ENCODE data around the gene KRT85. TPM values are rescaled to one million over a fixed set of nuclear protein-coding genes. Genes with fewer than 3 reads are reported as not detected.

KRT85 gene
- total and polyA plus RNA-seq, 4 donors: not detected

DNA sequence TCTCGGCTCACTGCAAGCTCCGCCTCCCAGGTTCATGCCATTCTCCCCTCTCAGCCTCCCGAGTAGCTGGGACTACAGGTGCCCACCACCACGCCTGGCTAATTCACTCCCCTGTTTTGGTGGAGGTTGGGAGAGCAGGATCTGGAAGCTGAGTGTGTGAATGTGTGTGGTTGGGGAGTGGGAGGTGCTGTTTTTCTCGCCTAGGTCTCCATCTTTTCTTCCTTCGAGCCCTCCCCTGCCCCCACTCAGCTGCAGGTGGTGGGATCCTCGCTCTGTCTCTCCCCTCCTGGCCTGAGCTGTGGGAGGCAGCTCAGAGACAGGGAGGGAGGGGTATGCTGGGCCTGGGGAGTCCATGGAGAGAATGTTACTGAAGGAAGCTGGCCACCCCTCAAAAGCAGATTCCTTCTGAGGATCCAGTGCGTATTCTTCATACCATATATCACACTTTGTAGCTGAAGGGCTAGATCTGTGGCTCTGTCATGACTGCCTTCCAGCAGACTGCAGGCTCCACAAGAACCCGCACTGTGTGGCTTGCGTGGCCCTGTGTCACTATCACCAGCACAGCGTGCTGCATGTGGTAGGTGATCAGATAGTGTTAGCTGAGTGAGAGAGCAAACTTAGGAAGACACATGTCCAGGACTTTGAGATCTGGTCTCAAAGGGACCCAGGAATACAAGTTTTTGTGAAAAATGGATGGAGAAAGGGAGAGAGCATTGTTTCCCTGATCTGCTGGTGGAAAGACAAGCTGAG is 48.9 kb downstream of the KRT85 start:
- no peak overlapping the region for H3K9ac ChIP-seq (ENCODE audit: insufficient read depth in 1 of 2, low read length in 2 of 2)
- ATAC-seq (ENCODE audit: insufficient read depth, low FRiP score) (no peak), DNase-seq (no peak)
- no peaks in the 10 kb centered on the region for H3K4me1 ChIP-seq (ENCODE audit: control insufficient read depth in 5 of 5, insufficient read depth in 5 of 5, low read length in 5 of 5)
- H3K9me3 ChIP-seq (ENCODE audit: control insufficient read depth in 4 of 4, insufficient read depth in 3 of 4, low read length in 3 of 4): no peaks in the 10 kb centered on the region
- no peaks in the 10 kb centered on the region for H3K36me3 ChIP-seq (ENCODE audit: control insufficient read depth in 4 of 4, insufficient read depth in 4 of 4, low read length in 4 of 4)
- no peak overlapping the region for H3K27ac ChIP-seq (ENCODE audit: low read depth in 1 of 2, low read length in 1 of 2)
- 83 to 94% methylated on average over 11 of the region's 11 CpGs for WGBS, 2 donors
- H3K4me3 ChIP-seq: no peak overlapping the region
- TF ChIP-seq, protein P1, sequence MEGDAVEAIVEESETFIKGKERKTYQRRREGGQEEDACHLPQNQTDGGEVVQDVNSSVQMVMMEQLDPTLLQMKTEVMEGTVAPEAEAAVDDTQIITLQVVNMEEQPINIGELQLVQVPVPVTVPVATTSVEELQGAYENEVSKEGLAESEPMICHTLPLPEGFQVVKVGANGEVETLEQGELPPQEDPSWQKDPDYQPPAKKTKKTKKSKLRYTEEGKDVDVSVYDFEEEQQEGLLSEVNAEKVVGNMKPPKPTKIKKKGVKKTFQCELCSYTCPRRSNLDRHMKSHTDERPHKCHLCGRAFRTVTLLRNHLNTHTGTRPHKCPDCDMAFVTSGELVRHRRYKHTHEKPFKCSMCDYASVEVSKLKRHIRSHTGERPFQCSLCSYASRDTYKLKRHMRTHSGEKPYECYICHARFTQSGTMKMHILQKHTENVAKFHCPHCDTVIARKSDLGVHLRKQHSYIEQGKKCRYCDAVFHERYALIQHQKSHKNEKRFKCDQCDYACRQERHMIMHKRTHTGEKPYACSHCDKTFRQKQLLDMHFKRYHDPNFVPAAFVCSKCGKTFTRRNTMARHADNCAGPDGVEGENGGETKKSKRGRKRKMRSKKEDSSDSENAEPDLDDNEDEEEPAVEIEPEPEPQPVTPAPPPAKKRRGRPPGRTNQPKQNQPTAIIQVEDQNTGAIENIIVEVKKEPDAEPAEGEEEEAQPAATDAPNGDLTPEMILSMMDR (IDR thresholded peaks at IDR 0.05; ENCODE audit: control extremely low read depth, extremely low read depth): no peak
- H3K27me3 ChIP-seq (ENCODE audit: control insufficient read depth in 3 of 3, insufficient read depth in 3 of 3, low read length in 2 of 3): peaks cover 0 to 11% (median 11%) of the 10 kb centered on the region in 3 donors

DNA sequence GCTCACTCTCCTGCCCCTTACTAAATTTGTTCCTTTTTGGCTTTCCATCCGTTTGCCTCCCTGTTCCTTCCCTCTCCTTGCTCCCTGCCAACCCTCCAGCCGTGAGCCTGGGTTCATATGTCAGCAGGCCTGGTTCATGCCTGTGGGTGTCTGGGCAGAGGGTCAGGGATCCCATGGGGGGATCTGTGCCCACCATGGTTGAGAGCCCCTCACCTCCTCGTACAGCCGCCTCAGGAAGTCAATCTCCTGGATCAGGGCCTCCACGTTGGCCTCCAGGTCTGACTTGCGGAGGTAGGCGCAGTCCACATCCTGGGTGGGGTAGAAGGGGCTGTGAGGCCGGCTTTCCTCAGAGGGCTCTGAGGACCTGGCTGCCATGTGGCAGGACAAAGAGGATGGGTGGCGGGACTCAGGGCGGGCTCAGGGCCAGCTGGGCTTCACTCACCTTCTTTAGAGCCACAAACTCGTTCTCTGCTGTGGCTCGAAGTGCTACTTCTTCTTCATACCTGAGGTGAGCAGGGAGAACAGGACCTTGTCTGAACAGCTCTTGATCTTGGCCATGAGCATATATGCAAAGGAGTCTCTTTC is 49.7 kb downstream of the KRT85 start:
- H3K4me3 ChIP-seq: no peak overlapping the region
- 85 to 87% methylated on average over 12 of the region's 12 CpGs for WGBS, 2 donors
- H3K4me1 ChIP-seq (ENCODE audit: control insufficient read depth in 5 of 5, insufficient read depth in 5 of 5, low read length in 5 of 5): no peaks in the 10 kb centered on the region
- TF ChIP-seq, protein P1 (IDR thresholded peaks at IDR 0.05; ENCODE audit: control extremely low read depth, extremely low read depth): no peak
- H3K9me3 ChIP-seq (ENCODE audit: control insufficient read depth in 4 of 4, insufficient read depth in 3 of 4, low read length in 3 of 4): no peaks in the 10 kb centered on the region
- peaks cover 0 to 12% (median 11%) of the 10 kb centered on the region in 3 donors for H3K27me3 ChIP-seq (ENCODE audit: control insufficient read depth in 3 of 3, insufficient read depth in 3 of 3, low read length in 2 of 3)
- no peak overlapping the region for H3K27ac ChIP-seq (ENCODE audit: low read depth in 1 of 2, low read length in 1 of 2)
- no peak for DNase-seq
- no peak overlapping the region for H3K9ac ChIP-seq (ENCODE audit: insufficient read depth in 1 of 2, low read length in 2 of 2)
- H3K36me3 ChIP-seq (ENCODE audit: control insufficient read depth in 4 of 4, insufficient read depth in 4 of 4, low read length in 4 of 4): no peaks in the 10 kb centered on the region
- ATAC-seq (ENCODE audit: insufficient read depth, low FRiP score): no peak

GRCh38 chr12:52316701-52317100 is 50.6 kb downstream of the KRT85 start:
- Histone ChIP-seq H3K27ac (ENCODE audit: low read depth in 1 of 2, low read length in 1 of 2) (no peak overlapping the region), H3K9me3 (ENCODE audit: control insufficient read depth in 4 of 4, insufficient read depth in 3 of 4, low read length in 3 of 4) (no peaks in the 10 kb centered on the region), H3K27me3 (ENCODE audit: control insufficient read depth in 3 of 3, insufficient read depth in 3 of 3, low read length in 2 of 3) (peaks cover 0 to 17% (median 14%) of the 10 kb centered on the region in 3 donors), H3K36me3 (ENCODE audit: control insufficient read depth in 4 of 4, insufficient read depth in 4 of 4, low read length in 4 of 4) (no peaks in the 10 kb centered on the region), H3K4me3 (no peak overlapping the region), H3K9ac (ENCODE audit: insufficient read depth in 1 of 2, low read length in 2 of 2) (no peak overlapping the region), H3K4me1 (ENCODE audit: control insufficient read depth in 5 of 5, insufficient read depth in 5 of 5, low read length in 5 of 5) (no peaks in the 10 kb centered on the region)
- no peak for DNase-seq
- no peak for ATAC-seq (ENCODE audit: insufficient read depth, low FRiP score)
- 94 to 97% methylated on average over 11 of the region's 11 CpGs for WGBS, 2 donors
- TF ChIP-seq, protein P1 (IDR thresholded peaks at IDR 0.05; ENCODE audit: control extremely low read depth, extremely low read depth): no peak

Data from lung (tissue), 12 donors.